Raji (cell line): ENCODE results near the gene LPCAT1.

ENCODE experiments used
- POLR2A ChIP-seq: IDR thresholded peaks from 2 replicates; pipeline ENCODE4 v1.6.1; 2011; ENCODE audit warnings: low read depth, low read length, control low read depth; ENCODE audit not compliant: insufficient read depth

Gene LPCAT1

GRCh38 chr5:1431896-1432295 lies 91.9 kb downstream of the LPCAT1 start:
- TF ChIP-seq POLR2A, result no peak

GRCh38 chr5:1431021-1431811 lies 92.5 kb downstream of the LPCAT1 start:
- TF ChIP-seq POLR2A, result no peak

- no peak for TF ChIP-seq POLR2A
These were observed 93.5 kb downstream of the LPCAT1 start for GRCh38 chr5:1430121-1430795.

- no peak for TF ChIP-seq POLR2A
These were observed 94.3 kb downstream of the LPCAT1 start for GRCh38 chr5:1429496-1429895.

- no peak for TF ChIP-seq POLR2A
These were observed 94.7 kb downstream of the LPCAT1 start for GRCh38 chr5:1429066-1429465.

GRCh38 chr5:1428107-1428506 lies 95.7 kb downstream of the LPCAT1 start:
- TF ChIP-seq POLR2A, result no peak

- no peak for TF ChIP-seq POLR2A
These were observed 99.0 kb downstream of the LPCAT1 start for GRCh38 chr5:1424716-1425115.

- no peak for TF ChIP-seq POLR2A
These were observed 99.7 kb downstream of the LPCAT1 start for GRCh38 chr5:1423901-1424603.

- no peak for TF ChIP-seq POLR2A
These were observed 102.0 kb downstream of the LPCAT1 start for GRCh38 chr5:1421521-1422341.

GRCh38 chr5:1420211-1421195 lies 103.3 kb downstream of the LPCAT1 start:
- TF ChIP-seq POLR2A, result no peak

GRCh38 chr5:1419476-1420210 lies 104.1 kb downstream of the LPCAT1 start:
- TF ChIP-seq POLR2A, result no peak

GRCh38 chr5:1418921-1419280 lies 104.9 kb downstream of the LPCAT1 start:
- TF ChIP-seq POLR2A, result no peak

GRCh38 chr5:1418238-1418920 lies 105.4 kb downstream of the LPCAT1 start:
- TF ChIP-seq POLR2A, result no peak
